NOMO-1 treated with dmso at 0.1 percent for 144 hours (cell line): Measurements from ENCODE around the gene TRIM8.
A peak's percentile ranks its signal among the peaks of the same experiment; 100 is the strongest.

ENCODE experiments used
- DNase-seq: peaks from one replicate; lab custom pipeline; 2025; ENCODE audit not compliant: unreplicated experiment; lab: John Stamatoyannopoulos, UW

The TRIM8 gene

GRCh38 chr10:102632394-102633111 lies 11.7 kb upstream of the TRIM8 start:
- DNase-seq = no peak

GRCh38 chr10:102633287-102633686 lies 11.0 kb upstream of the TRIM8 start:
- DNase-seq = peak; percentile 98

GRCh38 chr10:102633848-102634247 lies 10.4 kb upstream of the TRIM8 start:
- no peak for DNase-seq

- no peak for DNase-seq
Measured at GRCh38 chr10:102634686-102635085, 9.6 kb upstream of the TRIM8 start.

- peak; percentile 35 for DNase-seq
Measured at GRCh38 chr10:102635377-102635776, 8.9 kb upstream of the TRIM8 start.

- DNase-seq = no peak
Measured at GRCh38 chr10:102639537-102639936, 4.7 kb upstream of the TRIM8 start.

GRCh38 chr10:102641402-102641801 lies 2.9 kb upstream of the TRIM8 start:
- DNase-seq = no peak

- DNase-seq = peak; percentile 96
Measured at GRCh38 chr10:102641880-102642735, 2.2 kb upstream of the TRIM8 start.

- no peak for DNase-seq
Measured at GRCh38 chr10:102642736-102643335, 1.4 kb upstream of the TRIM8 start.

- DNase-seq = peak; percentile 58
Measured at GRCh38 chr10:102643336-102644065, 778 bp upstream of the TRIM8 start.

- DNase-seq = peak; percentile 67
Measured at GRCh38 chr10:102644646-102645387, 538 bp downstream of the TRIM8 start.

- DNase-seq = peak; percentile 44
Measured at GRCh38 chr10:102645388-102645740, 1.1 kb downstream of the TRIM8 start.

- DNase-seq = peak; percentile 97
Measured at GRCh38 chr10:102645741-102646609, 1.7 kb downstream of the TRIM8 start.

- DNase-seq = peak; percentile 15
Measured at GRCh38 chr10:102646610-102647442, 2.5 kb downstream of the TRIM8 start.

GRCh38 chr10:102647443-102648268 lies 3.4 kb downstream of the TRIM8 start:
- DNase-seq = no peak

- DNase-seq = no peak
Measured at GRCh38 chr10:102648269-102648888, 4.1 kb downstream of the TRIM8 start.
